Smooth muscle cell of the pulmonary artery (primary cell): ENCODE data around the gene GBE1. TPM values are rescaled to one million over a fixed set of nuclear protein-coding genes. Genes with fewer than 3 reads are reported as not detected.

Experiments used
- total RNA-seq: library from RNA; depleted of rRNA; stranded (reverse); fragments of >200 nt; gene quantifications from 2 replicates; pipeline ENCODE4 v1.2.3, GENCODE V29; 2014

The GBE1 gene
- 364 and 526 TPM in 2 replicates for total RNA-seq

GRCh38 chr3:81760924-81761903 lies at the start of gene GBE1:
GBE1 (minus strand) TSS chr3:81761645; CDS start chr3:81761517, 128 bp downstream.

